Ascending aorta (tissue), 2 donors: ENCODE data around the gene CBLB. TPM values are rescaled to one million over a fixed set of nuclear protein-coding genes. Genes with fewer than 3 reads are reported as not detected.

ENCODE experiments used
- DNase-seq, 2 donors: peaks; one replicate each; pipeline ENCODE4 v3.0.0-alpha.2; 2019; ENCODE audit warnings: low spot score in 2 of 2
- H3K27ac ChIP-seq, 2 donors: fragments of 200-600 bp; sonication (generic); one replicate each; pipeline ENCODE4 v1.5.1; 2016 to 2017; ENCODE audit warnings: mild to moderate bottlenecking in 1 of 2
- H3K27me3 ChIP-seq: fragments of 200-600 bp; sonication (generic); one replicate; pipeline ENCODE4 v1.5.1; 2017
- H3K36me3 ChIP-seq, 2 donors: fragments of 200-600 bp; sonication (generic); one replicate each; pipeline ENCODE4 v1.5.1; 2016
- H3K4me1 ChIP-seq, 2 donors: fragments of 200-600 bp; sonication (generic); one replicate each; pipeline ENCODE4 v1.5.1; 2016 to 2017; ENCODE audit warnings: mild to moderate bottlenecking in 1 of 2
- H3K4me3 ChIP-seq, 2 donors: fragments of 200-600 bp; sonication (generic); one replicate each; pipeline ENCODE4 v1.5.1; 2016 to 2017; ENCODE audit warnings: mild to moderate bottlenecking in 1 of 2
- H3K9me3 ChIP-seq, 2 donors: fragments of 200-600 bp; sonication (generic); one replicate each; pipeline ENCODE4 v1.5.1; 2016
- CTCF ChIP-seq, 3 experiments: fragments of 200-600 bp in 2 of 3; fragments of 450-650 bp in 1 of 3; sonication (generic) in 2 of 3; IDR thresholded peaks; one replicate each; pipeline ENCODE4 v1.5.1; 2016 to 2019; ENCODE audit warnings: antibody characterized with exemption in 3 of 3, mild to moderate bottlenecking in 1 of 3, moderate library complexity in 1 of 3
- intact Hi-C: fragments of 100-400 bp; cut with DNase I; formaldehyde crosslinking; loops from one replicate; pipeline ENCODE4 v1.15.1; 2023
- total RNA-seq: library from RNA; depleted of rRNA; stranded (reverse); fragments of >200 nt; gene quantifications from one replicate; pipeline ENCODE4 v1.1.0, GENCODE V29; 2016

The CBLB gene
- total RNA-seq, 1 donor from 2014 or later: 30.0 TPM

- no peak for DNase-seq
- no peak overlapping the region for H3K4me3 ChIP-seq
- H3K27ac ChIP-seq: no peak overlapping the region
- intact Hi-C loops: no loop called here
- H3K36me3 ChIP-seq: no peaks in the 10 kb centered on the region
- no peaks in the 10 kb centered on the region for H3K4me1 ChIP-seq
- no peaks in the 10 kb centered on the region for H3K27me3 ChIP-seq
- H3K9me3 ChIP-seq: no peaks in the 10 kb centered on the region
- no peak for TF ChIP-seq CTCF (IDR thresholded peaks at IDR 0.05)
These were observed 97.4 kb downstream of the CBLB start for GRCh38 chr3:105771392-105771791.

- H3K36me3 ChIP-seq: no peaks in the 10 kb centered on the region
- intact Hi-C loops: no loop called here
- no peak for DNase-seq
- H3K27me3 ChIP-seq: no peaks in the 10 kb centered on the region
- no peaks in the 10 kb centered on the region for H3K9me3 ChIP-seq
- no peak overlapping the region for H3K4me3 ChIP-seq
- H3K27ac ChIP-seq: no peak overlapping the region
- no peak for TF ChIP-seq CTCF (IDR thresholded peaks at IDR 0.05)
- no peaks in the 10 kb centered on the region for H3K4me1 ChIP-seq
These were observed 98.4 kb downstream of the CBLB start for GRCh38 chr3:105770410-105770809.

- Histone ChIP-seq H3K36me3 (peaks cover 0 to 2% of the 10 kb centered on the region in 2 donors), H3K27ac (no peak overlapping the region), H3K4me3 (no peak overlapping the region), H3K4me1 (peaks cover 0 to 3% of the 10 kb centered on the region in 2 donors), H3K27me3 (no peaks in the 10 kb centered on the region), H3K9me3 (no peaks in the 10 kb centered on the region)
- intact Hi-C loops: no loop called here
- no peak for DNase-seq
- TF ChIP-seq CTCF (IDR thresholded peaks at IDR 0.05): no peak
These were observed 101.0 kb downstream of the CBLB start for GRCh38 chr3:105767776-105768175.

GRCh38 chr3:105767216-105767615, 101.6 kb downstream of the CBLB start:
- Histone ChIP-seq H3K36me3 (peaks cover 0 to 7% of the 10 kb centered on the region in 2 donors), H3K4me1 (peaks cover 0 to 3% of the 10 kb centered on the region in 2 donors), H3K9me3 (peaks cover 0 to 2% of the 10 kb centered on the region in 2 donors), H3K27me3 (no peaks in the 10 kb centered on the region), H3K4me3 (no peak overlapping the region), H3K27ac (no peak overlapping the region)
- DNase-seq: no peak
- TF ChIP-seq CTCF (IDR thresholded peaks at IDR 0.05): no peak
- intact Hi-C loops: no loop called here

- peaks cover 0 to 4% of the 10 kb centered on the region in 2 donors for H3K9me3 ChIP-seq
- peaks cover 0 to 9% of the 10 kb centered on the region in 2 donors for H3K36me3 ChIP-seq
- no peaks in the 10 kb centered on the region for H3K27me3 ChIP-seq
- peaks cover 0 to 3% of the 10 kb centered on the region in 2 donors for H3K4me1 ChIP-seq
- intact Hi-C loops: no loop called here
- no peak for DNase-seq
- H3K4me3 ChIP-seq: no peak overlapping the region
- TF ChIP-seq CTCF (IDR thresholded peaks at IDR 0.05): no peak
- no peak overlapping the region for H3K27ac ChIP-seq
These were observed 103.5 kb downstream of the CBLB start for GRCh38 chr3:105765308-105765639.
